H9 (cell line): ENCODE measurements around the gene LRRK1. TPM values are rescaled to one million over a fixed set of nuclear protein-coding genes. Genes with fewer than 3 reads are reported as not detected.

Source experiments
- DNase-seq: peaks from one replicate; pipeline ENCODE4 v3.0.0-alpha.2; 2017
- H2AFZ ChIP-seq: one replicate; pipeline ENCODE4 v1.6.1; 2013; ENCODE audit warnings: mild to moderate bottlenecking, low read length, control low read depth, moderate library complexity
- H2AK5ac ChIP-seq: 2 replicates; pipeline ENCODE4 v1.6.1; 2013; ENCODE audit warnings: low read length, control low read depth, mixed read lengths; ENCODE audit not compliant: insufficient read length
- H2BK120ac ChIP-seq: one replicate; pipeline ENCODE4 v1.6.1; 2013; ENCODE audit warnings: low read depth, mild to moderate bottlenecking, low read length, control low read depth, inconsistent platforms; ENCODE audit not compliant: poor library complexity, severe bottlenecking
- H2BK12ac ChIP-seq: 2 replicates; pipeline ENCODE4 v1.6.1; 2013; ENCODE audit warnings: low read length, control low read depth, mixed read lengths, low read depth; ENCODE audit not compliant: insufficient read length
- H2BK15ac ChIP-seq: 2 replicates; pipeline ENCODE4 v1.6.1; 2013; ENCODE audit warnings: low read depth, low read length, control low read depth
- H2BK20ac ChIP-seq: one replicate; pipeline ENCODE4 v1.6.1; 2013; ENCODE audit warnings: low read depth, mild to moderate bottlenecking, low read length, control low read depth, inconsistent platforms; ENCODE audit not compliant: poor library complexity, severe bottlenecking
- H2BK5ac ChIP-seq: 2 replicates; pipeline ENCODE4 v1.6.1; 2013; ENCODE audit warnings: low read length, control low read depth, mixed read lengths; ENCODE audit not compliant: insufficient read length
- H3K14ac ChIP-seq: 2 replicates; pipeline ENCODE4 v1.6.1; 2013; ENCODE audit warnings: low read length, control low read depth; ENCODE audit not compliant: insufficient read depth
- H3K18ac ChIP-seq: 2 replicates; pipeline ENCODE4 v1.6.1; 2013; ENCODE audit warnings: low read depth, mild to moderate bottlenecking, mixed read lengths, low read length, control low read depth; ENCODE audit not compliant: insufficient read length
- H3K23ac ChIP-seq: 2 replicates; pipeline ENCODE4 v1.6.1; 2013; ENCODE audit warnings: low read length, control low read depth, mixed read lengths, low read depth; ENCODE audit not compliant: insufficient read length
- H3K23me2 ChIP-seq: 2 replicates; pipeline ENCODE4 v1.6.1; 2013; ENCODE audit warnings: low read depth, mild to moderate bottlenecking, mixed read lengths, low read length, control low read depth; ENCODE audit not compliant: insufficient read length, poor library complexity, severe bottlenecking
- H3K27ac ChIP-seq: 2 replicates; pipeline ENCODE4 v1.5.1; 2013; ENCODE audit warnings: low read length, control low read depth, mixed read lengths, low read depth; ENCODE audit not compliant: insufficient read length
- H3K27me3 ChIP-seq: 2 replicates; pipeline ENCODE4 v1.6.1; 2013; ENCODE audit warnings: low read length, control low read depth, inconsistent platforms; ENCODE audit not compliant: insufficient read depth
- H3K4ac ChIP-seq: 2 replicates; pipeline ENCODE4 v1.6.1; 2013; ENCODE audit warnings: low read depth, mild to moderate bottlenecking, control low read depth, inconsistent platforms, low read length, moderate library complexity
- H3K4me1 ChIP-seq: 2 replicates; pipeline ENCODE4 v1.6.1; 2013; ENCODE audit warnings: low read length, control low read depth, inconsistent platforms; ENCODE audit not compliant: insufficient read depth
- H3K4me2 ChIP-seq: 2 replicates; pipeline ENCODE4 v1.6.1; 2013; ENCODE audit warnings: low read length, control low read depth, mixed read lengths; ENCODE audit not compliant: insufficient read length, insufficient read depth
- H3K56ac ChIP-seq: 2 replicates; pipeline ENCODE4 v1.6.1; 2013; ENCODE audit warnings: low read depth, mild to moderate bottlenecking, mixed read lengths, low read length, control low read depth; ENCODE audit not compliant: insufficient read length
- H3K79me1 ChIP-seq: 2 replicates; pipeline ENCODE4 v1.6.1; 2013; ENCODE audit warnings: low read depth, mild to moderate bottlenecking, moderate library complexity, low read length, control low read depth, inconsistent platforms; ENCODE audit not compliant: insufficient read depth, poor library complexity, severe bottlenecking
- H3K79me2 ChIP-seq: 2 replicates; pipeline ENCODE4 v1.6.1; 2013; ENCODE audit warnings: low read length, control low read depth, inconsistent platforms; ENCODE audit not compliant: insufficient read depth
- H3K9ac ChIP-seq: 2 replicates; pipeline ENCODE4 v1.6.1; 2013; ENCODE audit warnings: low read length, control low read depth, mixed read lengths; ENCODE audit not compliant: insufficient read length; ENCODE audit errors: extremely low read depth
- H3K9me3 ChIP-seq: one replicate; pipeline ENCODE4 v1.6.1; 2013; ENCODE audit warnings: low read depth, low read length, inconsistent platforms; ENCODE audit not compliant: control insufficient read depth
- H3T11ph ChIP-seq: one replicate; pipeline ENCODE4 v1.6.1; 2013; ENCODE audit warnings: mild to moderate bottlenecking, low read length, control low read depth, inconsistent platforms
- H4K20me1 ChIP-seq: one replicate; pipeline ENCODE4 v1.6.1; 2013; ENCODE audit not compliant: control insufficient read depth, insufficient read length, insufficient read depth
- H4K5ac ChIP-seq: 2 replicates; pipeline ENCODE4 v1.6.1; 2013; ENCODE audit warnings: low read depth, mild to moderate bottlenecking, mixed read lengths, low read length, control low read depth; ENCODE audit not compliant: insufficient read length
- H4K8ac ChIP-seq: replicated peaks from 2 replicates; pipeline ENCODE4 v1.6.1; 2013; ENCODE audit warnings: low read length, control low read depth, mixed read lengths, low read depth; ENCODE audit not compliant: insufficient read length
- H4K91ac ChIP-seq: 2 replicates; pipeline ENCODE4 v1.6.1; 2013; ENCODE audit warnings: low read depth, mild to moderate bottlenecking, moderate library complexity, mixed read lengths, low read length, control low read depth; ENCODE audit not compliant: insufficient read length
- H3K27ac Mint-ChIP-seq, 3 experiments: 2 replicates in 2 of 3; 3 replicates in 1 of 3; pipeline ENCODE4 v1.8.0; 2020 to 2021; ENCODE audit warnings: mixed read lengths in 3 of 3, mild to moderate bottlenecking in 1 of 3, moderate library complexity in 1 of 3
- H3K27me3 Mint-ChIP-seq: 2 replicates; pipeline ENCODE4 v1.8.0; 2021; ENCODE audit warnings: low read depth, mild to moderate bottlenecking, moderate library complexity, mixed read lengths
- H3K36me3 Mint-ChIP-seq, 3 experiments: 2 replicates in 2 of 3; 3 replicates in 1 of 3; pipeline ENCODE4 v1.8.0; 2020 to 2021; ENCODE audit warnings: low read depth in 3 of 3, mixed read lengths in 3 of 3; ENCODE audit not compliant: insufficient read depth in 1 of 3
- H3K4me1 Mint-ChIP-seq, 2 experiments: 2 replicates each; pipeline ENCODE4 v1.8.0; 2020; ENCODE audit warnings: mixed read lengths in 2 of 2
- H3K4me3 Mint-ChIP-seq, 2 experiments: 2 replicates in 1 of 2; 3 replicates in 1 of 2; pipeline ENCODE4 v1.8.0; 2020 to 2021; ENCODE audit warnings: mild to moderate bottlenecking in 2 of 2, mixed read lengths in 2 of 2, moderate library complexity in 1 of 2
- H3K9me3 Mint-ChIP-seq, 2 experiments: 2 replicates in 1 of 2; 3 replicates in 1 of 2; pipeline ENCODE4 v1.8.0; 2020; ENCODE audit warnings: mild to moderate bottlenecking in 2 of 2, mixed read lengths in 2 of 2, moderate library complexity in 1 of 2
- CTCF ChIP-seq: fragments of 200-600 bp; sonication (generic); conservative IDR thresholded peaks from 3 replicates; pipeline ENCODE4 v1.8.0; 2021; ENCODE audit warnings: antibody characterized with exemption, mild to moderate bottlenecking
- WGBS: extraction: QIAGEN DNeasy Blood & Tissue Kit; methylation state at CpG from one replicate; pipeline ENCODE4 v1.1.7; 2013; ENCODE audit warnings: missing lambda C conversion rate, low lambda C conversion rate, mixed read lengths; ENCODE audit not compliant: insufficient read length; ENCODE audit errors: extremely low coverage; 5-methylcytosine and 5-hydroxymethylcytosine counted together
- total RNA-seq: library from RNA; stranded (reverse); gene quantifications from 2 replicates; pipeline ENCODE4 v1.2.1, GENCODE V29; 2021

Gene LRRK1
- total RNA-seq, 1 experiment from 2014 or later, result 4.0 TPM

- Histone ChIP-seq H3K4ac (no peak overlapping the region), H4K20me1 (no peaks in the 10 kb centered on the region), H2AFZ (no peak overlapping the region), H3K14ac (no peak overlapping the region), H3K9ac (no peak overlapping the region), H2AK5ac (no peak overlapping the region), H2BK15ac (no peak overlapping the region), H3K9me3 (no peaks in the 10 kb centered on the region), H3K23me2 (no peaks in the 10 kb centered on the region), H3K23ac (no peak overlapping the region), H4K91ac (no peak overlapping the region), H3K27ac (no peak overlapping the region), H2BK12ac (no peak overlapping the region), H3K79me2 (no peaks in the 10 kb centered on the region), H2BK20ac (no peak overlapping the region), H3T11ph (no peak overlapping the region), H4K5ac (no peak overlapping the region), H3K18ac (no peak overlapping the region), H2BK120ac (no peak overlapping the region), H2BK5ac (no peak overlapping the region), H3K27me3 (no peaks in the 10 kb centered on the region), H4K8ac (no peak overlapping the region), H3K79me1 (no peaks in the 10 kb centered on the region), H3K4me1 (no peaks in the 10 kb centered on the region), H3K4me2 (no peak overlapping the region), H3K56ac (no peak overlapping the region)
- H3K27ac Mint-ChIP-seq, result no peak overlapping the region; a peak in 2 of 7 replicates
- H3K27me3 Mint-ChIP-seq, result no peaks in the 10 kb centered on the region
- TF ChIP-seq CTCF, result no peak
- peaks cover 14% of the 10 kb centered on the region in 2 experiments for H3K4me1 Mint-ChIP-seq
- no peaks in the 10 kb centered on the region for H3K36me3 Mint-ChIP-seq
- peaks cover 2 to 3% of the 10 kb centered on the region in 2 experiments; a peak in 2 of 5 replicates for H3K9me3 Mint-ChIP-seq
- no peak for DNase-seq
- WGBS, result no CpG with 5 or more reads among the region's 7 CpGs
- no peak overlapping the region; a peak in 1 of 5 replicates for H3K4me3 Mint-ChIP-seq
Measured at GRCh38 chr15:101107101-101107500, 187.9 kb downstream of the LRRK1 start.
